ENCODE results near the gene ACAT2. TPM values are rescaled to one million over a fixed set of nuclear protein-coding genes. Genes with fewer than 3 reads are reported as not detected.

The ACAT2 gene
- polyA plus RNA-seq, 1 donor from 2014 or later = 143 TPM

DNA sequence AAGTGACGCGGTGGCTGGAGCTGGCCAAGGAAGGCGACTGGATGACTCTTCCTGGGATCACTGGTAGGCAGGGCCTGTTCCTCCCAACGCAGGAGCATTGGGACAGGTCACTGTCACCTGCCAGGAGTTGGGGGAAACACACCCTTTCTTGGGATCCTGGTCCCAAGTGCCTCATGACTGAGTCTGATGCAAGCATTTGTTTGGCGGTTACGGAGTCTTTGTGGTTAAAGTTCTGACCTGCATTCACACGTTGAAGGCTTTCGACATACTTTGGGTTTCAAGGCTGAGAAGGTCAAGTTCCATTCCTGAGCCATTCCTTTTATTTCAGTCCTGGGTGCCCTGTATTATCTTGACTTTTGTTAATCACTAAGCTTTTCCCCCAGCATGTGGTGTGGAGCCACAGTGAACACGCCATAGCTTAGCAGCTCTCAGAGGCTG lies 44.2 kb downstream of the ACAT2 start:
- Histone ChIP-seq H3K27me3 (ENCODE audit: insufficient read depth, low read depth, low read length) (no peaks in the 10 kb centered on the region), H3K79me2 (replicated peaks; ENCODE audit: insufficient read depth, low read length) (no peaks in the 10 kb centered on the region), H3K9me2 (ENCODE audit: insufficient read depth, low read length) (no peaks in the 10 kb centered on the region), H3K36me3 (ENCODE audit: insufficient read depth, low read length) (no peaks in the 10 kb centered on the region), H3F3A (ENCODE audit: insufficient read depth, low read length, poor library complexity, severe bottlenecking) (no peaks in the 10 kb centered on the region), H3K4me2 (ENCODE audit: low read length) (no peak overlapping the region), H3K4me3 (ENCODE audit: low read length) (no peak overlapping the region), H3K27ac (ENCODE audit: low read length) (no peak overlapping the region), H3K9me3 (ENCODE audit: low read length) (no peaks in the 10 kb centered on the region), H3K9ac (ENCODE audit: low read length) (no peak overlapping the region), H4K20me1 (ENCODE audit: insufficient read depth) (no peaks in the 10 kb centered on the region), H2AFZ (ENCODE audit: low read depth, low read length) (no peak overlapping the region)
- no peak for TF ChIP-seq POLR2AphosphoS5 (IDR thresholded peaks at IDR 0.05)
- no peak for TF ChIP-seq MXI1 (conservative IDR thresholded peaks at IDR 0.05; ENCODE audit: poor library complexity, severe bottlenecking)
- no peak for TF ChIP-seq EZH2 (IDR thresholded peaks at IDR 0.05; ENCODE audit: borderline replicate concordance, insufficient read depth, low read length, poor library complexity, severe bottlenecking)
- TF ChIP-seq, protein P1, sequence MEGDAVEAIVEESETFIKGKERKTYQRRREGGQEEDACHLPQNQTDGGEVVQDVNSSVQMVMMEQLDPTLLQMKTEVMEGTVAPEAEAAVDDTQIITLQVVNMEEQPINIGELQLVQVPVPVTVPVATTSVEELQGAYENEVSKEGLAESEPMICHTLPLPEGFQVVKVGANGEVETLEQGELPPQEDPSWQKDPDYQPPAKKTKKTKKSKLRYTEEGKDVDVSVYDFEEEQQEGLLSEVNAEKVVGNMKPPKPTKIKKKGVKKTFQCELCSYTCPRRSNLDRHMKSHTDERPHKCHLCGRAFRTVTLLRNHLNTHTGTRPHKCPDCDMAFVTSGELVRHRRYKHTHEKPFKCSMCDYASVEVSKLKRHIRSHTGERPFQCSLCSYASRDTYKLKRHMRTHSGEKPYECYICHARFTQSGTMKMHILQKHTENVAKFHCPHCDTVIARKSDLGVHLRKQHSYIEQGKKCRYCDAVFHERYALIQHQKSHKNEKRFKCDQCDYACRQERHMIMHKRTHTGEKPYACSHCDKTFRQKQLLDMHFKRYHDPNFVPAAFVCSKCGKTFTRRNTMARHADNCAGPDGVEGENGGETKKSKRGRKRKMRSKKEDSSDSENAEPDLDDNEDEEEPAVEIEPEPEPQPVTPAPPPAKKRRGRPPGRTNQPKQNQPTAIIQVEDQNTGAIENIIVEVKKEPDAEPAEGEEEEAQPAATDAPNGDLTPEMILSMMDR (IDR thresholded peaks at IDR 0.05; ENCODE audit: poor library complexity, severe bottlenecking) = no peak
- TF ChIP-seq EP300 (conservative IDR thresholded peaks at IDR 0.05; ENCODE audit: poor library complexity, severe bottlenecking) = no peak
- TF ChIP-seq RAD21 (conservative IDR thresholded peaks at IDR 0.05) = no peak
- TF ChIP-seq, protein P2, sequence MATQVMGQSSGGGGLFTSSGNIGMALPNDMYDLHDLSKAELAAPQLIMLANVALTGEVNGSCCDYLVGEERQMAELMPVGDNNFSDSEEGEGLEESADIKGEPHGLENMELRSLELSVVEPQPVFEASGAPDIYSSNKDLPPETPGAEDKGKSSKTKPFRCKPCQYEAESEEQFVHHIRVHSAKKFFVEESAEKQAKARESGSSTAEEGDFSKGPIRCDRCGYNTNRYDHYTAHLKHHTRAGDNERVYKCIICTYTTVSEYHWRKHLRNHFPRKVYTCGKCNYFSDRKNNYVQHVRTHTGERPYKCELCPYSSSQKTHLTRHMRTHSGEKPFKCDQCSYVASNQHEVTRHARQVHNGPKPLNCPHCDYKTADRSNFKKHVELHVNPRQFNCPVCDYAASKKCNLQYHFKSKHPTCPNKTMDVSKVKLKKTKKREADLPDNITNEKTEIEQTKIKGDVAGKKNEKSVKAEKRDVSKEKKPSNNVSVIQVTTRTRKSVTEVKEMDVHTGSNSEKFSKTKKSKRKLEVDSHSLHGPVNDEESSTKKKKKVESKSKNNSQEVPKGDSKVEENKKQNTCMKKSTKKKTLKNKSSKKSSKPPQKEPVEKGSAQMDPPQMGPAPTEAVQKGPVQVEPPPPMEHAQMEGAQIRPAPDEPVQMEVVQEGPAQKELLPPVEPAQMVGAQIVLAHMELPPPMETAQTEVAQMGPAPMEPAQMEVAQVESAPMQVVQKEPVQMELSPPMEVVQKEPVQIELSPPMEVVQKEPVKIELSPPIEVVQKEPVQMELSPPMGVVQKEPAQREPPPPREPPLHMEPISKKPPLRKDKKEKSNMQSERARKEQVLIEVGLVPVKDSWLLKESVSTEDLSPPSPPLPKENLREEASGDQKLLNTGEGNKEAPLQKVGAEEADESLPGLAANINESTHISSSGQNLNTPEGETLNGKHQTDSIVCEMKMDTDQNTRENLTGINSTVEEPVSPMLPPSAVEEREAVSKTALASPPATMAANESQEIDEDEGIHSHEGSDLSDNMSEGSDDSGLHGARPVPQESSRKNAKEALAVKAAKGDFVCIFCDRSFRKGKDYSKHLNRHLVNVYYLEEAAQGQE (IDR thresholded peaks at IDR 0.05; ENCODE audit: borderline replicate concordance) = no peak
- TF ChIP-seq TAF1 (IDR thresholded peaks at IDR 0.05; ENCODE audit: low read depth) = no peak
- no peak for TF ChIP-seq SMC3 (conservative IDR thresholded peaks at IDR 0.05; ENCODE audit: poor library complexity)

DNA sequence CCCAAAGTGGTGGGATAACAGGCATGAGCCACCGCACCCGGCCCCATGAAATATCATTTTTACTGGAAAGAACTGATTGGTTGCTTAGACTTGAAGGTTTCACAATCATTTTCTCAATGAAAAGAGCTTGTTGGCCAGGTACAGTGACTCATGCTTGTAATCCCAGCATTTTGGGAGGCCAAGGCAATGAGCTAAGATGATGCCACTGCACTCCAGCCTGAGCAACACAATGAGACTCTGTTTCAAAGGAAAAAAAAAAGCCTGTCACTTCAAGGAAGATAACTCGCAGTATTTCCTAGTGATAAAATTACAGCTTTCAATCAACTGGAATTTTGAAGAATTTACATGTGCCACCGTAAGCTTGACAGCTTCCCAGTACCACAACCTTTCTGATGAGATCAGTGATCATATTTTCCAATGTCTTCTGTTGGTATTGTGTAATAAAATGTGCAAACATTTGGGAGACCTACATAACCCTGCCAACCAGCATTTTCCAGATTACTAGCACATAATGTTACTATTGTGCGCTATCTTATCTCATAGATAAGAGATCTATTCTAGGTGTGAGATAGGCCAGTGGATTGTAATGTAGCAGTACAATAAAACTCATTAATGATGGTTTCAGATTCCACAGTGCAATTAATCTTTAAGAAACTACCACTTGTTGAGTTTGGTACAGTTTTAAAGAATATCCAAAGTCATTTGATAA lies 45.5 kb downstream of the ACAT2 start:
- Histone ChIP-seq H3F3A (ENCODE audit: insufficient read depth, low read length, poor library complexity, severe bottlenecking) (no peaks in the 10 kb centered on the region), H3K9me3 (ENCODE audit: low read length) (no peaks in the 10 kb centered on the region), H3K79me2 (replicated peaks; ENCODE audit: insufficient read depth, low read length) (no peaks in the 10 kb centered on the region), H3K4me2 (ENCODE audit: low read length) (no peak overlapping the region), H3K9me2 (ENCODE audit: insufficient read depth, low read length) (no peaks in the 10 kb centered on the region), H3K27ac (ENCODE audit: low read length) (peak overlapping the region; percentile 37), H2AFZ (ENCODE audit: low read depth, low read length) (no peak overlapping the region), H4K20me1 (ENCODE audit: insufficient read depth) (no peaks in the 10 kb centered on the region), H3K9ac (ENCODE audit: low read length) (peak overlapping the region; percentile 14), H3K4me3 (ENCODE audit: low read length) (no peak overlapping the region), H3K36me3 (ENCODE audit: insufficient read depth, low read length) (no peaks in the 10 kb centered on the region), H3K27me3 (ENCODE audit: insufficient read depth, low read depth, low read length) (no peaks in the 10 kb centered on the region)
- TF ChIP-seq EP300 (conservative IDR thresholded peaks at IDR 0.05; ENCODE audit: poor library complexity, severe bottlenecking) = peak; percentile 33
- TF ChIP-seq EZH2 (IDR thresholded peaks at IDR 0.05; ENCODE audit: borderline replicate concordance, insufficient read depth, low read length, poor library complexity, severe bottlenecking) = no peak
